Mammary epithelial cell (primary cell): ENCODE data around the gene PARP8.
"Not testable (repeated sequence)": the region's sequence is repeated elsewhere in the genome, so short reads cannot be mapped to it uniquely, and the experiment has no call there.

Experiments
- CTCF ChIP-seq, 2 donors: IDR thresholded peaks in 1 of 2; conservative IDR thresholded peaks in 1 of 2; 2 replicates each; pipeline ENCODE4 v1.5.1; 2011 to 2012; ENCODE audit warnings: inconsistent platforms in 2 of 2, low read length in 2 of 2, mild to moderate bottlenecking in 2 of 2, control low read depth in 1 of 2, low read depth in 1 of 2; ENCODE audit not compliant: insufficient read depth in 1 of 2; ENCODE audit errors: extremely low read depth in 1 of 2
- EZH2 ChIP-seq: IDR thresholded peaks from 2 replicates; pipeline ENCODE4 v1.6.1; 2012; ENCODE audit warnings: low read length, inconsistent platforms, borderline replicate concordance

DNA sequence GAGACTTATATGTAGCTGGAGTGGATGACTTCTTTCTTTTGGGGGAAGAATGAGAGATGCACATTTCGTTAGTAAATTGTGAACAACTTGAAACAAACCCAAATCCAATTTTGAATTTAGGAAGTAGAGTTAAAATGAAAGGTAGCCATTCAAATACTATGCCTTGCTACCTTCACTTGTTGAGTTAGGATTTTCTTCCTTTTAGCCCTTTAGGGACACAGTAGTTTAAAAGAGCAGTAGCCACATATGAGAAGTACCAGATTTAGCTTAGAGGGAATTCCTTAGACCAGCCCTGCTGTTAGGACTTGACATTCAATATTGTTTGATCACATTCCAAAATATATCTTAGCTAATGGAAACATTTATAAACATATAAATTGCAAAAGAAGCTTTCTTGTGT is 2.2 kb downstream of the PARP8 start:
- TF ChIP-seq CTCF (conservative IDR thresholded peaks at IDR 0.05 in 1 of 2, IDR thresholded peaks at IDR 0.05 in 1 of 2; ENCODE audit: extremely low read depth in 1 of 2, insufficient read depth in 1 of 2, low read depth in 1 of 2, low read length in 2 of 2); EZH2: not testable (repeated sequence)
